ENCODE data around the gene DLK2. TPM values are rescaled to one million over a fixed set of nuclear protein-coding genes. Genes with fewer than 3 reads are reported as not detected.

Gene DLK2
- total and polyA plus RNA-seq, 2 of the 13 experiments (the other 11 are each of a cell fraction or from before 2014, with no cell fraction given), result 1.2 to 3.8 TPM

DNA sequence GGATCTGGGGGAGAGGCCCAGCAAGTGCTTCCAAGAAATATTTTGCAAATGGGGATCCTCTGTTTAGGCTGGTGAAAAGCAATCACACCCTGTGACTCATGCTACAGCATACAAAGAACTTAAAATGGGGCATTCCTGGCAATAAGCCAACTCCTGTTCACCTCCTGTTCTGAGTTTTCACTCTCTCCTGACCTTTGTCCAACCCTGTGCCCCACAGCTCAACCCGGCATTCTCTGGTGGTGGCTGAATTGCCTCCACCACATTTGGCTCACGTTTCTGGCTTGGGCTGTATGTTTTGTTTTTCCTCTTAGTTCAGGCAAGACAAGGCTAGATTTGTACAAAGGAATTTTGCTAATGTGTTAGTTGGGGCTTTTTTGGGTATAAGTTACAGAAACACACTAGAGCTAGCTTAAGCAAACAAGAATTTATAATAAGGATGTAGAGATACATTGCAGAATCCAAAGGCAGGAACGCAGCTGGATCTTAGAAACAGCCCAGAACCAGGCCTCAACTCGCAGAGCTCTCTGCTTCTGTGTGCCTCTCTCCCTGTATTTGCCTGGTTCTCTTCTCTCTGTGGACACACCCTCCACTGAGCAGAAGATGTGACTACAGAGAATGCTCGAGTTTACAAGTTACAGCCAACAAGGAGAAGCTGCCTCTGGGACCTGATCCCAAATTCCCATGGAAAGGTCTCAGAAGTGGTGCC is 18.6 kb downstream of the DLK2 start (continued):
- TF ChIP-seq TBX3 (IDR thresholded peaks at IDR 0.05; ENCODE audit: borderline replicate concordance) (peak; percentile 65; the same call in 1 of the 2 replicates), ATRX (CRISPR knock-in tag; IDR thresholded peaks at IDR 0.05; ENCODE audit: borderline replicate concordance) (no peak), NFIC (IDR thresholded peaks at IDR 0.05; ENCODE audit: low read length) (peak; percentile 99), MEIS2 (CRISPR knock-in tag; IDR thresholded peaks at IDR 0.05) (no peak), MTF2 (CRISPR knock-in tag; IDR thresholded peaks at IDR 0.05; ENCODE audit: borderline replicate concordance) (no peak), EHMT2 (IDR thresholded peaks at IDR 0.05; ENCODE audit: borderline replicate concordance, low read depth, low read length) (no peak), DPF2 (CRISPR knock-in tag; IDR thresholded peaks at IDR 0.05; ENCODE audit: borderline replicate concordance, low read depth) (peak; percentile 50; the same call in 1 of the 2 replicates), ZNF737 (CRISPR knock-in tag; IDR thresholded peaks at IDR 0.05; ENCODE audit: borderline replicate concordance) (no peak), ZNF607 (CRISPR knock-in tag; IDR thresholded peaks at IDR 0.05; ENCODE audit: borderline replicate concordance) (no peak), SP4 (CRISPR knock-in tag; IDR thresholded peaks at IDR 0.05) (no peak), RXRA (CRISPR knock-in tag; IDR thresholded peaks at IDR 0.05) (peak; percentile 97)
- TF ChIP-seq, protein P1, sequence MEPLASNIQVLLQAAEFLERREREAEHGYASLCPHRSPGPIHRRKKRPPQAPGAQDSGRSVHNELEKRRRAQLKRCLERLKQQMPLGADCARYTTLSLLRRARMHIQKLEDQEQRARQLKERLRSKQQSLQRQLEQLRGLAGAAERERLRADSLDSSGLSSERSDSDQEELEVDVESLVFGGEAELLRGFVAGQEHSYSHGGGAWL (CRISPR knock-in tag; IDR thresholded peaks at IDR 0.05), result no peak
- TF ChIP-seq, protein P2, sequence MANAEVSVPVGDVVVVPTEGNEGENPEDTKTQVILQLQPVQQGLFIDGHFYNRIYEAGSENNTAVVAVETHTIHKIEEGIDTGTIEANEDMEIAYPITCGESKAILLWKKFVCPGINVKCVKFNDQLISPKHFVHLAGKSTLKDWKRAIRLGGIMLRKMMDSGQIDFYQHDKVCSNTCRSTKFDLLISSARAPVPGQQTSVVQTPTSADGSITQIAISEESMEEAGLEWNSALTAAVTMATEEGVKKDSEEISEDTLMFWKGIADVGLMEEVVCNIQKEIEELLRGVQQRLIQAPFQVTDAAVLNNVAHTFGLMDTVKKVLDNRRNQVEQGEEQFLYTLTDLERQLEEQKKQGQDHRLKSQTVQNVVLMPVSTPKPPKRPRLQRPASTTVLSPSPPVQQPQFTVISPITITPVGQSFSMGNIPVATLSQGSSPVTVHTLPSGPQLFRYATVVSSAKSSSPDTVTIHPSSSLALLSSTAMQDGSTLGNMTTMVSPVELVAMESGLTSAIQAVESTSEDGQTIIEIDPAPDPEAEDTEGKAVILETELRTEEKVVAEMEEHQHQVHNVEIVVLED (CRISPR knock-in tag; IDR thresholded peaks at IDR 0.05; ENCODE audit: borderline replicate concordance), result peak; percentile 19; the same call in 1 of the 2 replicates
- TF ChIP-seq, protein P3, sequence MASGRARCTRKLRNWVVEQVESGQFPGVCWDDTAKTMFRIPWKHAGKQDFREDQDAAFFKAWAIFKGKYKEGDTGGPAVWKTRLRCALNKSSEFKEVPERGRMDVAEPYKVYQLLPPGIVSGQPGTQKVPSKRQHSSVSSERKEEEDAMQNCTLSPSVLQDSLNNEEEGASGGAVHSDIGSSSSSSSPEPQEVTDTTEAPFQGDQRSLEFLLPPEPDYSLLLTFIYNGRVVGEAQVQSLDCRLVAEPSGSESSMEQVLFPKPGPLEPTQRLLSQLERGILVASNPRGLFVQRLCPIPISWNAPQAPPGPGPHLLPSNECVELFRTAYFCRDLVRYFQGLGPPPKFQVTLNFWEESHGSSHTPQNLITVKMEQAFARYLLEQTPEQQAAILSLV (CRISPR knock-in tag; IDR thresholded peaks at IDR 0.05; ENCODE audit: borderline replicate concordance), result peak; percentile 82; the same call in 1 of the 2 replicates
- TF ChIP-seq, protein P4, sequence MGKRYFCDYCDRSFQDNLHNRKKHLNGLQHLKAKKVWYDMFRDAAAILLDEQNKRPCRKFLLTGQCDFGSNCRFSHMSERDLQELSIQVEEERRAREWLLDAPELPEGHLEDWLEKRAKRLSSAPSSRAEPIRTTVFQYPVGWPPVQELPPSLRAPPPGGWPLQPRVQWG (CRISPR knock-in tag; IDR thresholded peaks at IDR 0.05; ENCODE audit: borderline replicate concordance, low read depth), result no peak
- TF ChIP-seq, protein P5, sequence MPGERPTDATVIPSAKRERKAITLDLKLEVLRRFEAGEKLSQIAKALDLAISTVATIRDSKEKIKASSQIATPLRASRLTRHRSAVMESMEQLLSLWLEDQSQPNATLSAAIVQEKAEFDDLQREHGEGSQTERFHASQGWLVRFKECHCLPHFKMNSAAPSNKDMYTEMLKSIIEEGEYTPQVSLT (CRISPR knock-in tag; IDR thresholded peaks at IDR 0.05; ENCODE audit: borderline replicate concordance, low read depth), result no peak
- TF ChIP-seq, protein P6, sequence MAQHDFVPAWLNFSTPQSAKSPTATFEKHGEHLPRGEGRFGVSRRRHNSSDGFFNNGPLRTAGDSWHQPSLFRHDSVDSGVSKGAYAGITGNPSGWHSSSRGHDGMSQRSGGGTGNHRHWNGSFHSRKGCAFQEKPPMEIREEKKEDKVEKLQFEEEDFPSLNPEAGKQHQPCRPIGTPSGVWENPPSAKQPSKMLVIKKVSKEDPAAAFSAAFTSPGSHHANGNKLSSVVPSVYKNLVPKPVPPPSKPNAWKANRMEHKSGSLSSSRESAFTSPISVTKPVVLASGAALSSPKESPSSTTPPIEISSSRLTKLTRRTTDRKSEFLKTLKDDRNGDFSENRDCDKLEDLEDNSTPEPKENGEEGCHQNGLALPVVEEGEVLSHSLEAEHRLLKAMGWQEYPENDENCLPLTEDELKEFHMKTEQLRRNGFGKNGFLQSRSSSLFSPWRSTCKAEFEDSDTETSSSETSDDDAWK (CRISPR knock-in tag; IDR thresholded peaks at IDR 0.05), result no peak
